Measurements from ENCODE around the gene SLC38A6.

The SLC38A6 gene

DNA sequence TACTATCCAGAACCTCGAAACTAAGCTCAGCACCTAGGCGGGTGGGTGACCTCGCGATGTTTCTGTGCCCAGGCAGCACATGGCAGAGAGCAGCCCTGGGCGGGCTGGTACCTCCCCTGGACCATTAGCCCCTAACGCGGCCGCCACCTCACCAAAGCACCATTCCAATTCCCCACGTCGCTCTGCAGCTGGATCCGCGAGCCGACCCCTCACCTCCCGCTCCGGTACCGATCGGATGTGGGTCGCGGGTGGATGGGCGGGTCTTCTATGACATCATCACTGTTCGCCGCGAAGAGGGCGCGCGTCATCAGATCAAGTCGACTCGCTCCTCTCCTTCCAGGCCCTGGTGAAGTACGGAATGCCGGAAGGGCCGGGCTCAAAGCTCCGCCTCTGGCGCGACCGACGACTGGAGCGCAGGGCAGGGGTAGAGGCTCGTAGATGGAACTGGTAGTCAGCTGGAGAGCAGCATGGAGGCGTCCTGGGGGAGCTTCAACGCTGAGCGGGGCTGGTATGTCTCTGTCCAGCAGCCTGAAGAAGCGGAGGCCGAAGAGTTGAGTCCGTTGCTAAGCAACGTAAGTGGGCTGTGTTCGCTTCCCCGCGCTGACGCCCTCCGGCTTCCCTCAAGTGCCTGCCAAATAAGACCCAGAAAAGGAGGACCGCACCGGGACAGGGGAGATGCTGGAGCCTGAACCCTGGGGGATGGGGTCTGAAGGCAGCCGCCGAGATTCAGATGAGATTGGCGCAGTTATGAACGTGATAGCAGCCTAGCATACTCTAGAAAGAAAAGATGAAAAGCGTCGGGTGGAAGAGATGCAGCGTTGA lies at the start of gene SLC38A6, which contains the start of gene TRMT5:
Gene SLC38A6, plus strand, starts transcription at position 435 of the 822 bp plus-strand sequence. Its CDS starts 33 bp downstream, at position 468.
Gene TRMT5, minus strand, starts transcription at position 269 of the 822 bp plus-strand sequence. Its CDS starts 106 bp downstream, at position 163.
- in situ Hi-C loops (cut with HindIII; ENCODE audit: low pct_ligation_motif_present, low pct_unique_long_range_greater_than_20kb, low sequenced_read_pairs): no loop called here
- DNase-seq: peak; percentile 93

DNA sequence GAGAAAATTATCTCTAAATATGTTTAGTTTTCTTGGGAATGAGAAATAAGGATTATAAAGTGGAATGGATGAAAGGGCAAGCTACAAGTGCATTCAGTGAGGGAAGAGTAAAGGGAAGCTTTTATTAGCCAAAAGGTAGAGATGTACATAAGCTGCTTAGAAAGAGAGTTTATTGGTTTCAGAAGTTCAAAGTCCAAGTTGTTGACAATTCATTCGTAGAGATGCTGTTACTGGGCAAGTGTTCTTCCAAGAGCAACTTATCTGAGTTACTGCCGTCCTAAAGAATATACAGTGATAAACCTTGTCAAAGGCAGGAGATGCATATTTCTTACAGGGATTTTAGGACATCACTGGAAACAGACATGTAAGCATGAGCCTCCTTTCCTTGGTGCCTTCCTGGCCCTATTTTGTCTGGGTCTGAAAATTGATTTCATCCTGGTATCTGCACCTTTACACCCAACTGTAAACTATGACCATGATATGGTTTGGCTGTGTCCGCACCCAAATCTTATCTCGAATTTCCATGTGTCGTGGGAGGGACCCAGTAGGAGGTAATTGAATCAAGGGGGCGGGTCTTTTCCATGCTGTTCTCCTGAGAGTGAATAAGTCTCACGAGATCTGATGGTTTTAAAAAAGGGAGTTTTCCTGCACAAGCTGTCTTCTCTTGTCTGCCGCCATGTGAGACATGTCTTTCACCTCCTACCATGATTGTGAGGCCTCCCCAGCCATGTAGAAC lies 47.0 kb upstream of the SLC38A6 start:
- in situ Hi-C loops (cut with HindIII; ENCODE audit: low pct_ligation_motif_present, low pct_unique_long_range_greater_than_20kb, low sequenced_read_pairs): no loop called here
- no peak for DNase-seq

DNA sequence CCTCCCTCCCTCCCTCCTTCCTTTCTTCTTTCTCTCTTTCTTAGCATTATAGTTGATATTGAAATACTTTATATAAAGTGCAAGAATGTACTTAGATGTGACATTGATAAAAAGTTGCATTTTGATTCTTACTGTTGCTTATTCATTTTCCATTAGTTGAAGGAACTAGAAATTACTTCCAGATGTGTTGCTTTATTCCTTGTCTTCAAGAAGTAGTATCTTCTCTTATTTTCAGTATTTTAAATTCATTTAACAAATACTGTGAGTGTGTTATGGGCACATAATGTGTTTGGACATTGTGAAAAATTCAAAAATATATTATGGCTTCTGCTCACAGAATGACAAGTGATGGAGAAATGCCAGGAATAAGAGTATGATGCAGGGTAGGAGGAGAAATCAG lies 45.7 kb upstream of the SLC38A6 start:
- in situ Hi-C loops (cut with HindIII; ENCODE audit: low pct_ligation_motif_present, low pct_unique_long_range_greater_than_20kb, low sequenced_read_pairs): no loop called here
- DNase-seq: no peak

DNA sequence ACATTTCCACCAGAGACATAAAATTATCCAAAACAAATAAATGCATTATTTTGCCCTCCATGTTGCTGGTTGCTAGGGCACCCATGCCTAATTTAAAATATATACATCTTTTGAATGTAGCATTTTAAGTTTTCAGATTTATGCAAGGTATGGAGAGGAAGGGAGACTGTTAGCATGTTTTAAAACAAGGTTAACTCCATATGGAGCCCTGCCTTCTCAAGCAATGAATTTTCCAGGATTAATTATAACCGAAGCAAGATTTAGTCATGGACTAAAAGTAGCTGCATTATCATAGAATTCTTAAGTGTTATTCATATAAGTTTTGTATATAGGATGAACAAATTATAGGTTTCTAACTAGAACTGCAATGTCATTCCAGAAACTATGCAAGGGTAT lies 37.4 kb upstream of the SLC38A6 start:
- DNase-seq: no peak
- in situ Hi-C loops (cut with HindIII; ENCODE audit: low pct_ligation_motif_present, low pct_unique_long_range_greater_than_20kb, low sequenced_read_pairs): no loop called here

DNA sequence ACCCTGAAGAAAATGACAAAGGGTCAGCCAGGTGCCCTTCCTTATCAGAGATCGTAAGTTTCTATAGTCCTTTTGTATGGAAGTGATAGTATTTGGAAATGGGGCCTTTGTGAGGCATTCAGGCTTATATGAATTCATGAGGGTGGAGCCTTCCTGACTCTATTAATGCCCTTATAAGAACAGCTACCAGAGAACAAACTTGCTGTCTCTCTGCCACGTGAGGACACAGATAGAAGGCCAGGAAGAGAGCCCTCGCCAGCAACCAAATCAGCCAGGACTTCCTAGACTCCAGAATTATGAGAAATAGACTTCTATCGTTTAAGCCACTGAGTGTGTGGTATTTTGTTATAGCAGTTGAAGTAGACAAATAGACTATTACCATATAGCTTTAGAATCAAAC lies 36.8 kb upstream of the SLC38A6 start:
- no peak for DNase-seq
- in situ Hi-C loops (cut with HindIII; ENCODE audit: low pct_ligation_motif_present, low pct_unique_long_range_greater_than_20kb, low sequenced_read_pairs): no loop called here

DNA sequence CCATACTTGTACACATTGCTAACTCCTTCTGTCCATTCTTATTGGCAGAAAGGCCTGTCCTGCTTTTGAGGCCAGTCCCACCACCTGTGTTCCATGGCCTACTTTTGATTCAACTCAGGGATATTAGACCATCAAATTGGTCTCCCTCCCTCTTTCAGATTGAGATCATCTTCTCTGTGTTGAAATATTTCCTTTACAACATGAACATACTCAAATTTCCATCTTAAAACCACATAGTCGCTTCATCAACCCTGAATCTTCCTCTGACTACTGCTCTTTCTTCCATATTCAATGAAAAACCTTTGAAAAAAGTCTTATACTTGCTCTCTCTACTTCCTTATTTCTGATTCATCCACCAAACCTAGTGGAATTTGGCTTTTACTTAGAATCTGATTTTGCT lies 35.1 kb upstream of the SLC38A6 start:
- in situ Hi-C loops (cut with HindIII; ENCODE audit: low pct_ligation_motif_present, low pct_unique_long_range_greater_than_20kb, low sequenced_read_pairs): no loop called here
- DNase-seq: no peak

DNA sequence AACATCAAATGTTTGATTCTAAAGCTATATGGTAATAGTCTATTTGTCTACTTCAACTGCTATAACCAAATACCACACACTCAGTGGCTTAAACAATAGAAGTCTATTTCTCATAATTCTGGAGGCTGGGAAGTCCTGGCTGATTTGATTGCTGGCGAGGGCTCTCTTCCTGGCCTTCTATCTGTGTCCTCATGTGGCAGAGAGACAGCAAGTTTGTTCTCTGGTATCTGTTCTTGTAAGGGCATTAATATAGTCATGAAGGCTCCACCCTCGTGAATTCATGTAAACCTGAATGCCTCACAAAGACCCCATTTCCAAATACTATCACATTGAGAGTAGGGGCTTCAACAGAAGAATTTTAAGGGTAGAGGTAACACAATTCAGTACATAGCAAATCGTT lies 34.3 kb upstream of the SLC38A6 start:
- in situ Hi-C loops (cut with HindIII; ENCODE audit: low pct_ligation_motif_present, low pct_unique_long_range_greater_than_20kb, low sequenced_read_pairs): no loop called here
- no peak for DNase-seq

DNA sequence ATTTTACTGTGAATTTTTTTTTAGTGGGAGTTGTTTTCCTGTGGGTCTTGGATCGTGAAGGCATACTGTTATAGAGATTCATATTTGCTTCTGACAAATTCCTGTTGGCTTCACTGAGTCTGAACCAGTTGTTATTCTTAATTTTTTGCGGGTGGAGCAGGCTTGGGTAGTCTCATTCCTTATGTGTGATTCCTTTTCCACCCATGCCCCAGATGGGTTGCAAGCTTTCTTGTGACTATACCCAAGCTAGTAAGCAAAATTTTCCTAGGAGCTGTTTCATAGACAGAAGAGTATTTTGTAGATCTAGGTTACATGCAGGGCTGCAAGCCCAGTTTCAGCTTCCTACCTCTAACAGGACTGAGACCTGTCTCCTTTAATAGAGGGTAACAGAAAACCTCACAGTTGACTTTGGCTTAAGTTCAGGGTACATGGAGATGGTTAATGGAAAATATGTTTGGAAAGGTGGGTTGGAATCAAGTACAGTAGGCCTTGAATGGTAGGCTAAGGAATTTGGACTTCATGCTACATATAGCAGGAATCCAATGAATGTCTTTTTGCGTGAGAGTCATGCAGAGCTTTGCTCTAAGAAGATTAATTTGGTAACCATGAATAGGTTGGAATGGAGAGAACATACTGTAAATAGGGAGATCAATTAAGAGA lies 29.1 kb upstream of the SLC38A6 start:
- in situ Hi-C loops (cut with HindIII; ENCODE audit: low pct_ligation_motif_present, low pct_unique_long_range_greater_than_20kb, low sequenced_read_pairs): no loop called here

DNA sequence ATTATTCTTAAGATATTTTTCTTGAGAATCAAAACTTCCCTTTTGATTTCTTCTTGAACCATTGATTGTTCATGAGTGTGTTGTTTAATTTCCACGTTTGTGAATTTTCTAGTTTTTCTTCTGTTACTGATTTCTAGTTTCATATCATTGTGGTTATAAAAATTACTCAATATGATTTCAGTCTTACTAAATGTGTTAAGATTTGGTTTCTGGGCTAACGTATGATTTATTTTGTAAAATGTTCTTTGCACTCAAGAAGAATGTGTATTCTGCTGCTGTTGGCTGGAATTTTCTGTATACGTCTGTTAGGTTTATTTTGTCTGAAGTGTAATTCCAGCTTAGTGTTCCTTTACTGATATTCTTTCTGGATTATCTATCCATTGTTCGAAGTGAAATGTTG lies 24.8 kb upstream of the SLC38A6 start:
- in situ Hi-C loops (cut with HindIII; ENCODE audit: low pct_ligation_motif_present, low pct_unique_long_range_greater_than_20kb, low sequenced_read_pairs): no loop called here
- DNase-seq: no peak

More for the DNA sequence above, 29.1 kb upstream of the SLC38A6 start:
- DNase-seq: no peak

DNA sequence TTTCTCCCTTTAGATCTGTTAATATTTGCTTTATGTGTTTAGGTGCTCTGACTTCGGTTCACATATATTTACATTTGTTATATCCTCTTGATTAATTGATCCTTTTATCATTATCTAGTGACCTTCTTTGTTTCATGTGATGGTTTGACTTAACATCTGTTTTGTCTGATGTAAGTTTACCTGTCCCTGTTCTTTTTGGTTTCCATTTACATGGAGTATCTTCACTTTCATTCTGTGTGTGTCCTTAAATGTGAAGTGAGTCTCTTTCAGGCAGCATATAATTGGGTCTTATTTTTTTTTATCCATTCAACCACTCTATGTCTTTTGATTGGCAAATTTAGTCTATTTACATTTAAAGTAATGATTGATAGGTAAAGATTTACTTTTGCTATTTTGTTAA lies 24.4 kb upstream of the SLC38A6 start:
- no peak for DNase-seq
- in situ Hi-C loops (cut with HindIII; ENCODE audit: low pct_ligation_motif_present, low pct_unique_long_range_greater_than_20kb, low sequenced_read_pairs): no loop called here

DNA sequence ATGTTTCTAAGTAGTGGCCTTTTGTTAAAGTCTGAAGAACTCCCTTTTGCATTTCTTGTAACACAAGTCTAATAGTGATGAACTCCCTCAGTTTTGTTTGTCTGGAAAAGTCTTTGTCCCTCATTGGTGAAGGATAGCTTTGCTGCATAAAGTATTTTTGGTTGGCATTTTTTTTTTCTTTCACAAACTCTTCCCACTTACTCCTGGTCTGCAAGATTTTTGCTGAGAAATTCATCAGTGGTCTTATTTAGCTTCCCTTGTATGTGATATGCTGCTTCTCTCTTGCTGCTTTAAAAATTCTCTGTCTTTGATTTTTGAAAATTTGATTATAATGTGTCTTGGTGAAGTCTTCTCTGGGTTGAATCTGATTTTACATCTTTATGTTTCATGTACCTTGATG lies 22.9 kb upstream of the SLC38A6 start:
- in situ Hi-C loops (cut with HindIII; ENCODE audit: low pct_ligation_motif_present, low pct_unique_long_range_greater_than_20kb, low sequenced_read_pairs): no loop called here
- no peak for DNase-seq

DNA sequence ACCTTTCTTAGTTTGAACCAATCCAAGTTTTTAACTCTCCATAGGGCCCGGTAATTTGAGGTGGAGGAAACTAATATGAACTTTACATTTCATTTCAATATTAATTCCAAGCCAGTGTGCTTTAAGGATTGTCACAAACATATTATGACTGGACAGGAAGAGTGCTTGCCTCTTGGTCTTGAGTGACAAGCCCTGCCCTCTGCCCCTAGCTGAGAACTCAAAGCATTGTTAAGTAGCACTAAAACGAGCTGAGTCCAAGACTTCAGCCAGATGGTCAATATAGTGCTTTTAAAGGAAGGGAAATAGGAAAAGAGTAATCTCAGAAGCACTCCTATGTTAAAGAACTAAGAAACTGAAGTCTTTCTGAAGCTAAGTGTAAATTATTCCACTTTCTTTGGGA lies 17.3 kb upstream of the SLC38A6 start:
- in situ Hi-C loops (cut with HindIII; ENCODE audit: low pct_ligation_motif_present, low pct_unique_long_range_greater_than_20kb, low sequenced_read_pairs): no loop called here
- no peak for DNase-seq

DNA sequence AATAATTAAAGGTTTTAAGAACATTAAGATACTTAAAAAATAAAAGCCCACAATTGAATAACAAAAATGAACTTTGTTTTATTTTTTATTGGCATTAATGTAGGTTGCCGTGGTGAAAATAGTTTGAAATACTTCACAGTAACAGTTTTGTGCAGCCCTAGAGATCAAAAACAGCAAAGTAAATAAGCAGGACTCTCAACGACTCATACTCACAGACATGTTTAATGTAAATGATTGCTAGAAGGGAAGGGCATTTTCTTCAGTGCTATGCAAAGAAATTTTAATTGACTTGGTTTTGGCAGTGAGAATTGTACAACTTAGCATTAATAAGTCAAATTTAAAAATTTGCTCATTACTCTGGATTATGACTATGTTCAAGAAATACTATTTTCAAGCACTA lies 16.1 kb upstream of the SLC38A6 start:
- DNase-seq: peak; percentile 24
- in situ Hi-C loops (cut with HindIII; ENCODE audit: low pct_ligation_motif_present, low pct_unique_long_range_greater_than_20kb, low sequenced_read_pairs): no loop called here

DNA sequence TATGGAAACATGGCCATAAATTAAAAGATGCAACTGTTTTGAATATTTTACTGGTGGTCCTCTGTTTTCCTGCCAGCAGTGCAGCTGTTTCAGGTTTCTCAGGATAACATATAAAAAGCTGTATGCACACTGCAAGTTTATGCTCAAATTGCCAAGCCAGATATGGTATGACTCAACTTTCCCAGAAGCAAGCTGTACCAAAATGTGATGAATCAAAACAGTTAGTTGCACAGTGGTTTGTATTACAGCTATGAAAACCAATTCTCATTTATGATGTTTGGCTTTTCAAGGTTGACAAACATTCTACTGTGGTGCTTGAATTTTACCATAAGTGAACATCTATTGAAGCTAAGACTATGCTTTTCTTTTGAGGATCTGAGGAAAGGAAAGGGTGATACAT lies 15.6 kb upstream of the SLC38A6 start:
- in situ Hi-C loops (cut with HindIII; ENCODE audit: low pct_ligation_motif_present, low pct_unique_long_range_greater_than_20kb, low sequenced_read_pairs): no loop called here
- DNase-seq: no peak

DNA sequence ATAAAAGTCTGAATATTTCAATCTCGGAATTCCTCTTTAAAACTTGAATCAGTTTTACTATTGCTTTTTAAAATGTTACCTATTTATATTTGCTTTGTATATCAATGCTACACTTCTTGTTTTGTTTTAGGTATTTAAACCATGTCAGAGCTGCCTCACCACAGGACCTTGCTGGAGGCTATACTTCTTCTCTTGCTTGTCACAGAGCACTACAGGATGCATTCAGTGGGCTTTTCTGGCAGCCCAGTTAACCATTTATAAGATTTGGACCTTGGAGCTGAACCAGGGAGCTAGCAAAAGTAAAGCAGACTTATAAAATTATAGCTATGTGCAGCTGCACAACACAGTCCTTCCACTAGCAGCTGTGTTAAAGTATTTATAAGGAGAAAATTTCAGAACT lies 12.9 kb upstream of the SLC38A6 start:
- no peak for DNase-seq
- in situ Hi-C loops (cut with HindIII; ENCODE audit: low pct_ligation_motif_present, low pct_unique_long_range_greater_than_20kb, low sequenced_read_pairs): no loop called here

DNA sequence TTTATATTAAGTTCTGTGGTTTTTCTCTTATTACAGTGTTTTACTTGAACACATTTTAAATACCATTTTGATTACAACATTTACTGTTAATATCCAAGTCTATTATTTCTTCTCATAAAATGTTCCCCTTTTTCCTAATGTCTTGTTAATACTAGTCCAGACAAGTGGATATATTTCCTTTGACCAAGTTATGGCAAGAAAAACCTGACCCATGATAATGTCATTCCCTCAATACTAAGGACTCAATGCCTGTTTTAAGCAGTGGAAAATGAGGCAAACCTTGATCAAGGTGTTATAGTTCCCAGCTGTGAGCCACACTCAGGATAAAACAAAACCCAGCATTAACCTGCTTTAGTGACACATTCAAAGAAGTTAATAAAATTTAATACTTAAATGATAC lies 12.4 kb upstream of the SLC38A6 start:
- in situ Hi-C loops (cut with HindIII; ENCODE audit: low pct_ligation_motif_present, low pct_unique_long_range_greater_than_20kb, low sequenced_read_pairs): no loop called here
- no peak for DNase-seq

DNA sequence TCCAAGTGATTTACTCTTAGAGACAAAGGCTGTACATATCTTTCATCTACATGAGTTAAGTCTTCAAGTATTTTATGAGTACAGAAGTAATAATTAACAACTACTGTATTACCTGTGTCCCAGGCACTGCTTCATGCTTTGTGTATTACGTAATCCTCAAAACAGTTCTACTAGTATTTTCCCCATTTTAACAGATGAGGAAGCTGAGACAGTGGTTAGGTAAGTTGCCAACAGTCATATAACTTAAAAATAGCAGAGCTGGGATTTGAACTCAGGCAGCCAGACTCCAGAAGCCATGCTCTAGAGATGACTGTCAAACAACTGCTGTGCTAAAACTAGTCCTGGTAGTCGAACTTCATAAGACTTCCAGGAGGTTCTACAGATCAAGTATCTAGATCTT lies 10.9 kb upstream of the SLC38A6 start:
- in situ Hi-C loops (cut with HindIII; ENCODE audit: low pct_ligation_motif_present, low pct_unique_long_range_greater_than_20kb, low sequenced_read_pairs): no loop called here
- DNase-seq: no peak

DNA sequence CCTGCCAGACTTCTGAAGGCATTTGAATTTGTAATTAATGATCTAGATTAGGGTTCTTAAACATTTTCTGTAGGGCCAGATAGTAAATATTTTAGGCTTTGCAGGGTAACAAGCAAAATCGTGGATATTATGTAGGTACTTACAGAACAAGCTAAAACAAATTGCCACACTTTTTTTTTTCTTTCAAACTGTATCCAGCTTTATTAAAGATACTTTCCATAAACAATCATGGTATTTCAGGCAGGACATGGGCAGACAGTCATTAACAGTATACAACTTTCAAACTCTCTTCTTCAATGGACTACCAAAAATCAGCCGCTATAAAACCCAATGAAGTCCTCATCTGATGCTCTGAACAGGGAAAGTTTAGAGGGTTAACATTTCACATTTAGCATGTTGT lies 9.8 kb upstream of the SLC38A6 start:
- no peak for DNase-seq
- in situ Hi-C loops (cut with HindIII; ENCODE audit: low pct_ligation_motif_present, low pct_unique_long_range_greater_than_20kb, low sequenced_read_pairs): no loop called here

DNA sequence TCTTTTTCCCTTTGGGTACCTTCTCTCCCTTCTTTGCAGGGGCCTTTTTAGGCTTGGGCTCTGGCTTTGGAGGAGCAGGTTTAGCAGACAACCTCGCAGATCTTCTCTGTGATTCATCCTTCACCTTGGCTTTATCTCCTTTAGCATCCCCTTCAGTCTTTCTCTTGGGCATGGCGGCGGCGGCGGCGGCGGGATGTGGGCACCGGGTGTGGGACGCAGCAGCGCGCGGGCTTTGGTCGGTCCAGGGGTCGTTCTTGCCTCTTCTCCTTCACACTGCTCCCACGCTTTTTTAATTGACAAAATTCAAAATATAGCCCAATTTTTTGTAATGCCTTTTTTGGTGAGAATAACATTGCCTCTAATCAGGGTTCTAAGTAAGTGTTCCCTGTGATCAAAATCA lies 8.8 kb upstream of the SLC38A6 start:
- in situ Hi-C loops (cut with HindIII; ENCODE audit: low pct_ligation_motif_present, low pct_unique_long_range_greater_than_20kb, low sequenced_read_pairs): no loop called here

More for the DNA sequence above, 8.8 kb upstream of the SLC38A6 start:
- no peak for DNase-seq
